Upper lobe of left lung (tissue), 4 donors: ENCODE measurements around the gene FLACC1.

Experiments used
- EP300 ChIP-seq, 4 donors: sonication (generic); formaldehyde crosslinking; IDR thresholded peaks; one replicate each; pipeline ENCODE4 v1.5.1; 2017; ENCODE audit warnings: antibody characterized with exemption in 4 of 4, control low read depth in 2 of 4
- POLR2A ChIP-seq, 4 donors: fragments of 450-650 bp; IDR thresholded peaks; one replicate each; pipeline ENCODE4 v1.5.1; 2016 to 2017; ENCODE audit warnings: antibody characterized with exemption in 4 of 4, mild to moderate bottlenecking in 2 of 4
- TF ChIP-seq, protein P1 (sequence below), 6 experiments: fragments of 450-650 bp in 4 of 6; fragments of 200-600 bp in 2 of 6; sonication (generic) in 2 of 6; IDR thresholded peaks; one replicate each; pipeline ENCODE4 v1.5.1; 2016 to 2019; ENCODE audit warnings: antibody characterized with exemption in 6 of 6

DNA sequence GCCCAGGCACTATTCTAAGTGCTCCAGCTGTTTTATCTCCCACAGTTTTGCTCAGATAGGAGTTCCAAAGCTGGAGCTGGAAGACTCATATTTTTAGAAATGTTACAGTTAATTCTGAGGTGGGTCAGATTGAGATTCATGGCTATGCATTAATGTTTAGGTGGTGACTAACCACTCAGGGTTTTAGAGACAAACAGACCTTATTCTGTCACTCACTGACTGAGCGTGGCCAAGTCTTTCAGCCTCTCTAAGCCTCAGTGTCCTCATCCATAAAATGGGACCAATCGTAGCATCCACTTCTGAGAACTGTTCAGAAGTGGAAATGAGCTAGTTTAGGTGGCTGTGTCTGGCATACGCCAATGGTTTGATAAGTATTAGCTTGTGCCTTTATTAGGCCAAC, 101.1 kb downstream of the FLACC1 start:
- TF ChIP-seq EP300 (IDR thresholded peaks at IDR 0.05) (no peak), POLR2A (IDR thresholded peaks at IDR 0.05) (no peak)
- TF ChIP-seq, protein P1, sequence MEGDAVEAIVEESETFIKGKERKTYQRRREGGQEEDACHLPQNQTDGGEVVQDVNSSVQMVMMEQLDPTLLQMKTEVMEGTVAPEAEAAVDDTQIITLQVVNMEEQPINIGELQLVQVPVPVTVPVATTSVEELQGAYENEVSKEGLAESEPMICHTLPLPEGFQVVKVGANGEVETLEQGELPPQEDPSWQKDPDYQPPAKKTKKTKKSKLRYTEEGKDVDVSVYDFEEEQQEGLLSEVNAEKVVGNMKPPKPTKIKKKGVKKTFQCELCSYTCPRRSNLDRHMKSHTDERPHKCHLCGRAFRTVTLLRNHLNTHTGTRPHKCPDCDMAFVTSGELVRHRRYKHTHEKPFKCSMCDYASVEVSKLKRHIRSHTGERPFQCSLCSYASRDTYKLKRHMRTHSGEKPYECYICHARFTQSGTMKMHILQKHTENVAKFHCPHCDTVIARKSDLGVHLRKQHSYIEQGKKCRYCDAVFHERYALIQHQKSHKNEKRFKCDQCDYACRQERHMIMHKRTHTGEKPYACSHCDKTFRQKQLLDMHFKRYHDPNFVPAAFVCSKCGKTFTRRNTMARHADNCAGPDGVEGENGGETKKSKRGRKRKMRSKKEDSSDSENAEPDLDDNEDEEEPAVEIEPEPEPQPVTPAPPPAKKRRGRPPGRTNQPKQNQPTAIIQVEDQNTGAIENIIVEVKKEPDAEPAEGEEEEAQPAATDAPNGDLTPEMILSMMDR (IDR thresholded peaks at IDR 0.05): no peak
